Measurements from ENCODE around the gene BLOC1S1. TPM values are rescaled to one million over a fixed set of nuclear protein-coding genes. Genes with fewer than 3 reads are reported as not detected.

BLOC1S1 gene
- total RNA-seq, 2 experiments from 2014 or later = 89.9 to 93.6 TPM

GRCh38 chr12:55705782-55706402 is 10.0 kb upstream of the BLOC1S1 start:
- ChIA-PET CTCF (interaction anchor here (0.6 to 2.7 kb wide), 4 partner anchors 10 to 50 kb away, joined by 3 to 7 read pairs (median 5); partner anchors contain the start of gene BLOC1S1), POLR2A (interaction anchor here (0.6 kb wide), 2 partner anchors 23 to 800 kb away, joined by 3 read pairs; no protein-coding TSS in a partner anchor)

- CTCF ChIA-PET = interaction anchor here (0.5 to 2.7 kb wide), 4 partner anchors 9 to 936 kb away, joined by 3 to 7 read pairs (median 4); partner anchors contain the start of gene BLOC1S1
- POLR2A ChIA-PET = no interaction called here
Observed at GRCh38 chr12:55706568-55707218, 9.2 kb upstream of the BLOC1S1 start.

GRCh38 chr12:55707219-55707671 is 8.6 kb upstream of the BLOC1S1 start:
- CTCF ChIA-PET = interaction anchor here (0.5 to 2.7 kb wide), 2 partner anchors 51 to 935 kb away, joined by 3 to 7 read pairs; no protein-coding TSS in a partner anchor

GRCh38 chr12:55707841-55708694 is 7.8 kb upstream of the BLOC1S1 start, which contains the start of gene ITGA7:
Gene ITGA7 (minus strand): TSS chr12:55707904. CDS start chr12:55707682, 222 bp downstream.
- POLR2A ChIA-PET = no interaction called here
- CTCF ChIA-PET = interaction anchor here (2.7 kb wide), 1 partner anchor 52 kb away, joined by 7 read pairs; no protein-coding TSS in a partner anchor

More at GRCh38 chr12:55707219-55707671, 8.6 kb upstream of the BLOC1S1 start:
- POLR2A ChIA-PET = no interaction called here

- ChIA-PET POLR2A (no interaction called here), CTCF (no interaction called here)
Observed at GRCh38 chr12:55708695-55709233, 7.1 kb upstream of the BLOC1S1 start.

GRCh38 chr12:55711786-55712553 is 3.9 kb upstream of the BLOC1S1 start:
- ChIA-PET CTCF (interaction anchor here (1.6 kb wide), 1 partner anchor 56 kb away, joined by 5 read pairs; no protein-coding TSS in a partner anchor), POLR2A (no interaction called here)

- CTCF ChIA-PET = interaction anchor here (0.6 to 1.6 kb wide), 4 partner anchors 20 to 1053 kb away, joined by 3 to 5 read pairs (median 4); no protein-coding TSS in a partner anchor
Observed at GRCh38 chr12:55712700-55713415, 3.0 kb upstream of the BLOC1S1 start.

GRCh38 chr12:55713721-55714120 is 2.1 kb upstream of the BLOC1S1 start:
- ChIA-PET POLR2A (no interaction called here), CTCF (no interaction called here)

More at GRCh38 chr12:55712700-55713415, 3.0 kb upstream of the BLOC1S1 start:
- POLR2A ChIA-PET = no interaction called here

GRCh38 chr12:55715169-55715764 is 579 bp upstream of the BLOC1S1 start:
- CTCF ChIA-PET = interaction anchor here (0.7 to 2.6 kb wide), 5 partner anchors 9 to 1514 kb away, joined by 3 to 16 read pairs (median 6); partner anchors contain the start of gene CD63
- POLR2A ChIA-PET = interaction anchor here (1.1 kb wide), 2 partner anchors 14 to 15 kb away, joined by 3 to 6 read pairs; no protein-coding TSS in a partner anchor

- ChIA-PET POLR2A (interaction anchor here (0.7 to 1.2 kb wide), 5 partner anchors 13 to 101 kb away, joined by 3 to 7 read pairs (median 3); partner anchors contain the start of genes CD63 and SARNP), CTCF (interaction anchor here (1.8 to 2.6 kb wide), 4 partner anchors 9 to 21 kb away, joined by 6 to 16 read pairs (median 10); partner anchors contain the start of gene CD63)
Observed at GRCh38 chr12:55716582-55716957, 724 bp downstream of the BLOC1S1 start.

- POLR2A ChIA-PET = interaction anchor here (0.6 to 1.3 kb wide), 5 partner anchors 10 to 78 kb away, joined by 3 to 7 read pairs (median 4); partner anchors contain the start of gene CD63
- CTCF ChIA-PET = interaction anchor here (1.8 to 2.6 kb wide), 4 partner anchors 8 to 21 kb away, joined by 6 to 16 read pairs (median 10); partner anchors contain the start of gene CD63
Observed at GRCh38 chr12:55717011-55718007, 1.5 kb downstream of the BLOC1S1 start.

- CTCF ChIA-PET = interaction anchor here (0.8 kb wide), 1 partner anchor 11 kb away, joined by 4 read pairs; the partner anchor contains the start of gene CD63
- POLR2A ChIA-PET = interaction anchor here (0.6 to 1.3 kb wide), 2 partner anchors 9 to 11 kb away, joined by 3 to 4 read pairs; partner anchors contain the start of gene CD63
Observed at GRCh38 chr12:55718015-55718414, 2.2 kb downstream of the BLOC1S1 start.

- ChIA-PET POLR2A (interaction anchor here (1.3 to 1.4 kb wide), 2 partner anchors 10 to 11 kb away, joined by 4 to 5 read pairs; partner anchors contain the start of gene CD63), CTCF (interaction anchor here (0.8 to 1.7 kb wide), 2 partner anchors 10 to 20 kb away, joined by 4 to 5 read pairs; partner anchors contain the start of gene CD63)
Observed at GRCh38 chr12:55718624-55719275, 2.9 kb downstream of the BLOC1S1 start.

GRCh38 chr12:55719371-55719770 is 3.5 kb downstream of the BLOC1S1 start:
- POLR2A ChIA-PET = interaction anchor here (1.4 kb wide), 1 partner anchor 10 kb away, joined by 5 read pairs; the partner anchor contains the start of gene CD63
- CTCF ChIA-PET = interaction anchor here (0.6 to 1.7 kb wide), 2 partner anchors 19 to 1710 kb away, joined by 3 to 5 read pairs; partner anchors contain the start of gene HOXC8
